HG03196 (cell line): ENCODE results near the gene GMIP.
"Not testable (repeated sequence)": the region's sequence is repeated elsewhere in the genome, so short reads cannot be mapped to it uniquely, and the experiment has no call there.

Source experiments
- ATAC-seq: cut with Tn5 transposase; IDR thresholded peaks from one replicate; pipeline ENCODE4 v1.9.1; 2021; ENCODE audit not compliant: unreplicated experiment

The GMIP gene

DNA sequence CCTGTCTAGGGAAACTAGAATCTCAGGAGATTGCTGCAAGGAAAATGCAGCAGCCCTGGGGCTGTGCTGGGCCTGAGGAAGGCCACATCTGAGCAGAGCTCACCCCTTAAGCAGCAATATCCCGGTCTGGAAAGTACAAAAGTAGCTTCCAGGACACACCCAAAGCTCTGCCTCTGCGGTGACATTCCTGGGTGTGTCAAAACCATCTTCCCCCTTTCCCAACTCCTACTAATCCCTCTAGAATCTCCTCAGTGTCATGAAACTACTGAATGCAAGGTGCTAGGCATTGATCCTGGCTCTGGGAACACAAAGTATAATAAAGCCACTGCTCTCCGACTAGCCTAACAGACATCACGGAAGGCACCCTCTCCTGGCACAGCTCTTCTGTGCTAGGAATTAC lies 30.0 kb downstream of the GMIP start:
- no peak for ATAC-seq

DNA sequence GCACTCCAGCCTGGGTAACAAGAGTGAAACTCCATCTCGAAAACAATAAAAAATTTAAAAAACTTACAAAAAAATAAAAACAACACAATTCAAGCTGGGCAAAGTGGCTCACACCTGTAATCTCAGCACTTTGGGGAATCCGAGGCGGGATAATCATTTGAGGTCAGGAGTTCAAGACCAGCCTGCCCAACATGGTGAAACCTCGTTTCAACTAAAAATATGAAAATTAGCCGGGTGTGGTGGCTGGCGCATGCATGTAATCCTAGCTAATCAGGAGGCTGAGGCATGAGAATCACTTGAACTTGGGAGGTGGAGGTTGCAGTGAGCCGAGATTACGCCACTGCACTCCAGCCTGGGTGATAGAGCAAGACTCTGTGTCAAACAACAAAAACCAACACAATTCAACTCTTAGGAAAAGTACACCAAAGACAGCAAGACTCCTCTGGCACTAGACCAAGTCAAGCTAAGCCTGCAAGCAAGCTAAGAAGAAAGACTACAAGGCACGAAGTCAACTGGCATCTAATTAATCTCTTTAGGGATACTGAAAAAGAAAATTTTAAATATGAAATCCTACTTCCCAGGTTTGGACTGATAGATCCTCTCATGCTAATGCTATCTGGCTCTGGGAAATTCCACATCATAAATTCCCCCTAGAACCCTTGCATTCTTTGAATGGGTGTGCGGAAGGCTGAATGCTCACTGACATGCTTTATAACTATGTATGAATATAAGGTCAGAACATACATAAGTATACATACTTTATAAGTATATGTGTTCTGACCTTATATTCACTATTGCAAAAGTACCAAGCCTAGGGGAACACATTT lies 32.9 kb downstream of the GMIP start:
- no peak for ATAC-seq

DNA sequence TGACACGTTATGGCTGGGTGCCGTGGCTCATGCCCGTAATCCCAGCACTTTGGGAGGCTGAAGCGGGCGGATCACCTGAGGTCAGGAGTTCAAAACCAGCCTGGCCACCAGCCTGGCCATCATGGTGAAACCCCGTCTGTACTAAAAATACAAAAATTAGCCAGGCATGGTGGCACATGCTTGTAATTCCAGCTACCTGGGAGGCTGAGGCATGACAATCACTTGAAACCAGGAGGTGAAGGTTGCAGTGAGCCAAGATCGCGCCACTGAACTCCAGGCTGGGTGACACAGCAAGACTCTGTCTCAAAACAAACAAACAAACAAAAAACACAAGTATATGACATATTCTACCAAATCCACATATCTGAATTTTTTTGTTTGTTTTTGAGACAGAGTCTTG lies 36.8 kb downstream of the GMIP start:
- ATAC-seq, result not testable (repeated sequence)

DNA sequence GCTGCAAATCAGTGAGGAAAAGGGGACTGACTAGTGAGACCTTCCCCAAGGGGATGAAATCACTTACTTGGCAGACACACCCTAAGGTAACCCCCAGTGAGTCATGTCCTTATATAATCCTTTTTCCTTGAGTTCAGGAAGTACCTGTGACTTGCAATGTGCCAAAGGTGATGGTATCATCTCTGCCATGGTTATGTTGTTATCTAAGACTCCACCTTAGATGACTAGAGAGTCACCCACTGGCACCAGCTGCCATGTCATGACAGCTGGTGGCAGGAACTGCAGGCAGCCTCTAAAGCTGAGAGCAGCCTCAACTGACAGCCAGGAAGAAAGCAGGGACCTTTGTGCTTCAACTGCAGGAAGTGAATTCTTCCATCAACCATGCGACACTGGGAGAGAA lies 37.4 kb downstream of the GMIP start:
- ATAC-seq, result no peak

DNA sequence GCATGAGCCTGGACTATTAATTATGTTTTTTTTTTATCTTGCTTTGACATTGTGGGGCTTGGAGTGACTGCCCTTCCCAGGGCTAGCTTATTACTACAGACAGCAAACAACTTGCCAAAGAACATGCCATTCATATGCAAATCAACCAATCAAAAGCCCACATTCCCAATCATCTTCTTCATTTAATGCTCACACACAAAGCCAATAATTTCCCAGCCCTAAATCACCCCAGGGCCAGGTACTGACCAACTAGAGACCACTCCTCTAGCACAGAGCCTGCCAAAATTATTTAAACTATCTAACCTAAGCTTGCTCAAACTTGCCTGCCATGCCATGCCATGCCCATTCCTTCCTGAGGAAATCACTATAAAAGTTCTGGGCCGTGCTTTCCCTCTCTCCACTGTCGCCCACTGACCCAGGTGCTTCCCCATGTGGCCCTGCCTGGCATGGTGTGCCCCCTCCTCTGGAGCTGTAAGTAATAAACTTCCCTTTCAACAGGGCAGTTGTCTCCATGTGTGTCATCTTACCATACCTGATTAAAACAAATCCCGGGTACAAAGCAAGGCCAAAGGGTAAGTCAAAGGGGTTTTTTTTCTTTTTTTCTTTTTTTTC lies 40.6 kb downstream of the GMIP start:
- ATAC-seq, result no peak

DNA sequence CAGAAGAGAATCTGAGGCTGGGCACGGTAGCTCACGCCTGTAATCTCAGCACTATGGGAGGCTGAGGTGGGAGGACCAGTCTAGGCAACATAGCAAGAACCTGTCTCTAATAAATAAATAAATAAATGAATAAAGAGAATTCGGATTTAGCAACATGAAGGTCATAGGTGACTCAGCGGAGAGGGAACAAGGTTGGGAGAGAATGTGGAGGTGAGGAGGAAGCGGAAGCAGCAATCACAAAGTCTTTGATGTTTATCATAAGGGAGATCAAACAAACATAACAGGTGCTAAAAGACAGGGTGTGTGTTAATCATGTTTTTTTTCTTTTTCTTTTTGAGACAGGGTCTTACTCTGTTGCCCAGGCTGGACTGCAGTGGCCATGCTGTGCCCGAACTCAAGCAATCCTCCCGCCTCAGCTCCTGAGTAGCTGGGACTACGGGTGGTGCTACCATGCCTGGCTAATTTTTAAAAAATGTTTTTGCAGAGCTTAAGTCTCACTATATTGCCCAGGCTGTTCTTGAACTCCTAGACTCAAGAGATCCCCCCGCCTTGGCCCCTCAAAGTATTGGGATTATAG lies 41.2 kb downstream of the GMIP start:
- ATAC-seq, result no peak

DNA sequence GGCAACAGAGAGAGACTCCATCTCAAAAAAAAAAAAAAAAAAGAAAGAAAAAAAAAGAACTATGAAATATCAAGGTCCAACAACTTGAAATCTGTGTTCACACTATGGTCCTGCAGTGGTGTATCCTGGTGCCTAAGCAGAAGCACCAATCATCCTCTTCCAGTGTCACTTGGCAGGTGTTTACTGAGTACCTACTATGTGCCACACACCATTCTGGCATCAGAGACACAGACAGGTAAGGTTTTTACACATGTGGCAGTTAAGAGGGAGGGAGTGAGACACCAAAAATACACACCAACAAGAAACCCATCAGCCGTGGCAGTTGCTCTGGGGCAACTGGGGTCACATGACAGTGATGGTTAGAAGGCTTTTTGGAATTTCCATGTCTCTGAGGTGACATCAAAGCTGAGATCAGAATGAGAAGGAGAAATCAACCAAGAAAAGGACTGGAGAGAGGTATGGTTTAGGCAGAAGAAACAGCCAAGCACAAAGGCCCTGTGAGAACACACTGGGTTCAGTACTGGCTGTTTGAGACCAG lies 42.6 kb downstream of the GMIP start:
- no peak for ATAC-seq

DNA sequence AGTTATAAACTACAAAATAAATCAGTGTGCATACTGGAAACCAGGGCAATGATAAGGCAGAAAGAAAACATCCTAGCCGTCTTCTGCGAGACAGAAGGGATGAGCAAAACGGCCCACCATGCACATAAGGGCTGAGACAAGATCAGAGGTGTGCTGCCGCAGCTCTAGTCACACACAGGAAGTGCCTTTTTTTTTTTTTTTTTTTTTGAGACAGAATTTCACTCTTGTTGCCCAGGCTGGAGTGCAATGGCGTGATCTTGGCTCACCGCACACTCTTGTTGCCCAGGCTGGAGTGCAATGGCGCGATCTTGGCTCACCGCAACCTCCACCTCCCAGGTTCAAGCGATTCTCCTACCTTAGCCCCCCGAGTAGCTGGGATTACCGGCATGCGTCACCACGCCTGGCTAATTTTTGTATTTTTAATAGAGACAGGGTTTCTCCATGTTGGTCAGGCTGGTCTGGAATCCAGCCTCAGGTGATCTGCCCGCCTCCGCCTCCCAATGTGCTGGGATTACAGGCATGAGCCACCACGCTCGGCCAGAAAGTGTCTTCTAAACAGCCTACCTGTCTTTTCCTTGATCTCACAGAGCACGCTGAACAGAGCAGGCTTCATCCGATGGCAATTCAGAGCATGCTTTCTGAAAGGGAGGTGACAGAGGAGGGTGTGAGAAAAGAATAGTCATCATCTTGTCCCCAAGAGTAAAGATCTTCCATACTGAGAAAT lies 44.6 kb downstream of the GMIP start:
- ATAC-seq, result not testable (repeated sequence)

DNA sequence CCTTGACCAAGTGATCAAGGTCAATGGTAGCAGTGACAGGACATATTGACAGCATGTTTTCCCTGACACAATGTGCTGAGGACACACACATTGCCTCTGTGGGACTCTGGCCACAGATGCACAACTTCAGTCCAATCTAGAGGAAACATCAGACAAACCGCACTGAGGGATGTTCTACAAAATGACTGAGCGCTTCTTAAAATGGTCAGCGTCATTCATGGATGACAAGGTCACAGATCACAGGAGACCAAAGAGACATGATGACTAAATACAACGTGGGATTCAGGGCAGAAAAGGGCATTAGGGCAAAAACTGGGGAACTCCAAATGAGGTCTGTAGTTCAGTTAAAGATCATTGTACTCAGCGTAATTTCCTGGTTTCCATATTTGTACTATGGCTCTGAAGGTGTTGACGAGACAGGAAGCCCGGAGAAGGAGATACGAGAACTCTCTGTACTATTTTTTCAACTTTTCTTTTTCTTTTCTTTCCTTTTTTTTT lies 45.6 kb downstream of the GMIP start:
- peak; percentile 66 for ATAC-seq

DNA sequence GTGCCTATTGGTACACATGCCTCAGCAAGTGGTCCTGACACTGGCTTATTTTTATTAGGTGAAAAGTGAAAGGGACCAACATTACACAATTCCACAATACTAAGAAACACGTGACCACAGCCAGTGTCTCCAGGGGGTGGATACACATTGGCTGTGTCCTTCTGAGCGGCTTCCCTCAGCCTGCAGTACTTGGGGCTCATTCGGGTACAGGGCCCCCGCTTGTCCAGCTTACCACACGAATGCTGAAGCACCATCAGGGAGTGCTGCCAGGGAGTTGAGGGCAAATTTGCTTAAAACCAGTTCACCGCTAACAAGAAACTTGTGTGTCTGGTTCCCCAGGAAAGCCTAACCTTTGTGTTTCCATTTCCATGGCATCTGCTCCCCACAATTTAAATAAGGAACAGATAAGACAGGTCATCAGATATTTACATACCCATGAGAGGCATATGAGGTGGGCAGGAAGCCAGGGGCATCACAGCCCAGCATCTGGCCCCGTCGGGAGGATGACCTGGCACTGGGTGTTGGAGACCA lies 48.2 kb downstream of the GMIP start:
- ATAC-seq, result no peak

DNA sequence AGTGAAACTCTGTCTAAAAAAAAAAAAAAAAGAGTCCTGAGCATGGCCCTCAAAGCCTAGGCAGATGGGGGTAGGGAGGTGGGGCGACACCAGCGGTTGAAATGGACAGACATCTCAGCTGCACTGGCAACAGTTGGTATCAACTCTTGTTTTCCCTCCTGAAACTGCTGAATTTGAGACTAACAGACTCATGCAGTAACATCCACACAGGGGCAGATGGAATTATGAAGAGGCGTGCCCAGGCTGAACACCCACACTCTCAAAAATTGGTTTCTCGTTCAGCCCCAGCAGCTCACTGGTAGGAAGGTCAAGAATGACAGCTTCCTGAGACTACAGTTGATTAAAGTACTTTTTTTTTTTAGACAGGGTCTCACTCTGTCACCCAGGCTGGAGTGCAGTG lies 49.1 kb downstream of the GMIP start:
- ATAC-seq, result no peak

DNA sequence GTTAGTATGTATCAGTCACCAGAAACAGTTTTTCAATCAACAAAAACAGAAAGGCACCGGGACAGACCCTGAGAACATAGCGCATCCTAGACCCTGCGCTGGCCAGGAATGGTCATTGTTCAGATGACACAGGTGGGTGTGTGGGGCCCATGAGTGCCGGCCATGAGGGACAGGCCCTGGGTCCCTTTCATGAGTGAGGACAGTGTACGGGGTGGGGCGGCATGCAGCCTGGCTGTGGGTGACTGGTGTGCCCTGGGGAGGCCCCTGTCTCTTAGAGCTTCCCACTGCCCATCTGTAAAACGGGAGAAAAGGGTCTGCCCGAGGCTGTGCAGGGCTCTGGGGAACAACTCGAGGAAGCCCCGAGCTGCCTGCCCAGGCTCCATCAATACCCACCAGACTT lies 50.8 kb downstream of the GMIP start:
- ATAC-seq, result no peak

DNA sequence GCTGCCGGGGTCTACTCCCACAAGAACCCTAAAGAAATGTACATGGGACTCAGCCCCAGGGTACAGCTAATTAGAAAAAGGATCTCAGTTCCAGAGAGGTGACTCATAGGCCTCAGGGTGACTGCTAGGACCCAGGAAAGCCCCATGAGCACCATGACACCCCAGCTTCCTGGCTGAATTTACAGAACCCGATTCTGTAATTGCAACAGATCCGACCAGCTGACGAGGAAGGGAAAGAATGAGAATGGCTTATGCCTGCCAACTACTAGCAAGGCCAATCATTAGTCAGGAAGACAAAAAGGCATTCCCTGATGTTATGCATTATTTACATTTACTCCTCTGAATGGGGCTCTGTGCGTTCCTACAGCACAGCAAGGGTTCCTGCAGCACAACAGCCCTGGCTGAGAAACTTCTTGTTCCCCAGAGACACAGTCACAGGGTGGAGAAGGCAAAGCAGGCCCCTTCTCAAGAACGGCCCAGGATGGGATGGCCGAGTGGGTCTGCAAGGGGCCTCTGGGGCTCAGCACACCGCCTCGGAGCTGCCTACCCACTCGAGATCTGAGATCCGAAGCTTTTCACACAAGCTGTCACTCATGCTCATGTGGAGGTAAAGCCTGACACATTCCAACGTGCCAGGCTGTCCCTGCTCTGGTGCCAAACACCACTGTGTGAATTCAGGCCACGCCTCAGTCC lies 52.2 kb downstream of the GMIP start:
- ATAC-seq, result no peak

DNA sequence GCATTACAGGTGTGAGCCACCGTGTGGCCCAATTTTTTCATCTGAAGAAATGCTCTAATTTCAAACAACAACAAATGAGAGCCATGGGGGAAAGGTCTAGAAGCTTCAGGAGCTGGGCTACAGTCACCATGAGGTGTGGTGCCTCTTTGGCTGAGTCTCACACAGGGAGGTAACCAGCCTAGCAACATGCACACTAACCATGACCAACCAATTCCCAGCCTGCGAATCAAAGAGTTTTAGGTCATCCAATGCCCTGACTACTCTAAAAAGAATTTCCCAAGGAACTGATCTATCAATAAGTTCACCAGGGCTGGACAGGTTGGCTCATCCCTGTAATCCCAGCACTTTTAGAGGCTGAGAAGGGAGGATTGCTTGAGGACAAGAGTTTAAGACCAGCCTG lies 54.9 kb downstream of the GMIP start:
- no peak for ATAC-seq

DNA sequence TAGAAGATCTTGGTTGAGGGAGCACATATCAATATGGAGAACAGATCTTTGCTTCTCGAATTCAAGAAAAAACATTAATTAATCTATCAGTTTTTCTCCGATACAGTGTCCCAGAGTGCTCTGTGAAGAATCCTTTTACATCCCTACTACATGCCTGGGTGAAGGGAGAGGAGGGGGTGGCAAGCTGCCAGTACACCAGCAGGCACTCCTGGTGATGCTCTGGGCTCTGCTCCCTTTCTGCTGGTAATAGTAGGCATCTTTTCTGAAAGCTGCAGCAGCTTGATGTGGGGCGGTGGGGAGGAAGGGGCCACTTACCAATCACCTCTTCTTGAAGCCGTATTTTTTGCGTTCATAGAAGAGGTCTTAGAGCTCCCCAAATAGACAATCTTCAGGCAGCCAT lies 55.7 kb downstream of the GMIP start:
- no peak for ATAC-seq

DNA sequence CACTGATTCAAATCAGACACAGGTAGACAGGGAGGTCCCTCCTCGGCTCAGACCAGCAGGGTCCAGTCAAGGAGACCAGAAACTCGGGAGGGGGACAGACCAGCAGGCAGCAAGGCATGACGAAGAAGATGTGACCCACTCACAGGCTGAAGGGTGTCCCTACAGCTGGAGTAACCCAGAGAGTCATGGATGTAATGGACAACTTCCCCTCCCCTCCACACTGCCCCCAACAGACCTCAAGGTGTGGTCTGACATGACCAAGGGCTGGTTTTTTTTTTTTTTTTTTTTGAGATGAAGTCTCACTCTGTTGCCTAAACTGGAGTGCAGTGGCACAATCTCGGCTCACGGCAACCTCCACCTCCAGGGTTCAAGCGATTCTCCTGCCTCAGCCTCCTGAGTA lies 59.1 kb downstream of the GMIP start:
- ATAC-seq, result no peak

DNA sequence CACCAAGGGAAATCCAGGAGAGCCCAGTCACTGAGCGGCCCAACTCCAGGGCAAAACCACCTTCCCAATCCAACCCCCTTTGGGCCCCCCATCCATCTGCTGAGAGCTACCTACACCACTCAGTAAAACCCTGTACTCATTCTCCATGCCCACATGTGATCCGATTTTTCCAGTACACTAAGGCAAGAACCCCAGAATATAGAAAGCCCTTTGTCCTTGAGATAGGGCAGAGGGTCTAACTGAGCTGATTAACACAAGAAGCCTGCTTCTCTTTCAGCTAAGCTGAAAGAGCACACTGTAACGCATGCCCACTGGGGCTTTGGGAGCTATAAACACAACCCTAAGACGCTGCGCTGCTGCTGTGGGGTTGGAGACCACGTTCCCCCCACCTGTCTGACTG lies 61.0 kb downstream of the GMIP start:
- no peak for ATAC-seq

DNA sequence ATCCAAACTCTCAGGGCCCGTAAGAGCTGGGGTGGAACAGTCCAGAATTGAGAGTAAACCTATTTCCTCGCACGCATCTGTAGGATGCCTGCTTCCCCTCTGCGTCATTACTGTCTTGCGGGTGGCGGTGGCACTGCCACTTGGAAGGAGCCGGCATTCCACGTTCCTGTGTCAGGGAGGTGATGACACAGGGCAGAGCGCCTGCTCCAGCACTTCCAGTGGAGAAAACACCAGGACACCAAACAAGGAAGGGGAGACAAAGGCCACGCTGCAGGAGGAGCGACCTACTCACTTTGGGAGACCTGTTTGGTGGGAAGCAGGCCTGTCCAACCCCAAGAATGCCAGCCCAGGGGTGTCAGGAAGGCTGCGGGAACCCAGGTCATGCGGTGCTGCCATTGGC lies 62.1 kb downstream of the GMIP start:
- no peak for ATAC-seq

DNA sequence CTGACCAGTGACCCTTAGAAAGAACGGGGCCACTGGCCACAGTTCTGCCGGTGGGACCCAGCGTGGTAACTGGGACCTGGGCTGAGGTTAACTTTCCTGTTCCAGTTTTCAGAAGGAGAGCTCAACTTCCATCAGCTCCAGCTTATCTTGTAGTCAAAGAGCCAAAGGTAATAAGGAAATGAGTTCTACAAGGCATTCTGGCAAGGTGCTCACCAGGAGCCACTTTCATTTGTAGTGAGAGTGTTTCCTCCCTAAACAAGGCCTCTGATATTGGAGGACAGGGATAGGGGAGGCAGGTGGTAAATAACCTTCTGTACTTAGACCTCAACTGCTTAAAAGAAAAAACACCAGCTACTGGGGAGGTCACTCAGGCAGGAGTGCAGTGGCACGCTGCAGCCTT lies 63.0 kb downstream of the GMIP start:
- ATAC-seq, result no peak

DNA sequence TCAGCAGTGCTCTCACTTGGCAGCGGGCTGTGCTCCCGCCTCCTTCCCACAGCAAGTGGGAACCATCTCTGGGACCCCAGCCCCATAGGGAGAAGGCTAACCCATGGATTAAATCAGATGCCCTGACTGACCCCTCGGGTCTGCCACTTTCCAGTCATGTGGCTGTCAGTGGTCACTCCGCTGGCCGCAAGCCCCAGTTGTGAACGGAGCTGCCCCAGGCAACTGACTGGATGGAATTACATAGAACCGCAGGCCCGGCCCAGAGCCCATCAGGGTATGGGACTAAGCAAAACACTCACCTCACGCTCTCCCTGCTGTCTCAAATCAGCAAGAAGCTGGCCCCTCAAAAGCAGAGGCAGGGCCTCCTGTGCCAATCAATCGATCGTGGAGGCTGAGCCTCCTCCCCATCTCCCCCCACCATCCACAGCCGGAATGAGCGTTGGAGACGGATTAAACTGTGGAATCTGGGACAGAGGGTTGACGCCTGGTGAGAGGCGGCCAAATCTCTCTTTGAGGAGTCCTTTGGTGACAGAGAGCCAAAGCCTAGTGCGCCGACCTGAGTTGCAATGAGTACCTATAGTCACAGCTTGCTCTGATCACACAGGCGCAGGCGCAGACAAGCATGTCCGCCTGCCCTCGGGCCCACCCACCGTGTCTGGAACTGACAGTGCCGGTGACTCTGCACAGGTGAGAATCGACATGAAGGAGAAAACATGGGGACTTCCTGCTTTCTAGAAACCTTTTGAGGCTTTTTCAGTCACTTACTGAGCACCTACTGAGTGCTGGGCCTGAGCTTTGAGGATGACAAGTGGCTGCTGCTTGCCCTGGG lies 63.7 kb downstream of the GMIP start:
- ATAC-seq, result no peak
